GM12875 (cell line): ENCODE data around the gene RNF215.

Experiments
- H3K4me3 ChIP-seq: one replicate; pipeline ENCODE4 v1.5.1; 2011; ENCODE audit warnings: low read depth, low read length, control low read depth
- CTCF ChIP-seq: IDR thresholded peaks from 2 replicates; pipeline ENCODE4 v1.5.1; 2011; ENCODE audit warnings: low read depth, mild to moderate bottlenecking, control low read depth, inconsistent platforms, low read length, moderate library complexity, borderline replicate concordance; ENCODE audit not compliant: insufficient read depth

RNF215 gene

DNA sequence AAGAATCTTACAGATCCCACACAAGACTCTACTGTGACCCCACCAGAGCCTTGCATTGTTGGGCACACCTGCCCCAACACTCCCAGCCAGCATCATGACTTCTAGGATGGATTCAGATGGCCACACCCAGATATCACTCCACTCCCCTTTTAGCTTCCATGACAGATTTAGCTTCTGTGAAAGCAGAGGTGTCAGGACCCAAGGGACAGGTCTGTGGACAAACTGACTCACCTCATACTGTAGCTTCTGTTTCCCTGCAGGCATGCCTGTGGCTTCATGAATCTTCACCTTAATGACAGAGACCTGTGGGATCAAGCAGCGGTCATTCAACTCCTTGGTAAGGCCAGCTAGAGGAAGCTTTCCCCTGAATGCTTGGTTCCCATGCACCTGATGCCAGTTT is 52.0 kb downstream of the RNF215 start:
- no peak overlapping the region for H3K4me3 ChIP-seq
- TF ChIP-seq CTCF = no peak

- TF ChIP-seq CTCF = no peak
Measured at GRCh38 chr22:30334646-30335045, 52.6 kb downstream of the RNF215 start.

GRCh38 chr22:30333707-30334087 is 53.5 kb downstream of the RNF215 start:
- TF ChIP-seq CTCF = no peak
- no peak overlapping the region for H3K4me3 ChIP-seq

More at GRCh38 chr22:30334646-30335045, 52.6 kb downstream of the RNF215 start:
- no peak overlapping the region for H3K4me3 ChIP-seq

GRCh38 chr22:30332994-30333706 is 54.1 kb downstream of the RNF215 start:
- no peak for TF ChIP-seq CTCF
- no peak overlapping the region for H3K4me3 ChIP-seq

DNA sequence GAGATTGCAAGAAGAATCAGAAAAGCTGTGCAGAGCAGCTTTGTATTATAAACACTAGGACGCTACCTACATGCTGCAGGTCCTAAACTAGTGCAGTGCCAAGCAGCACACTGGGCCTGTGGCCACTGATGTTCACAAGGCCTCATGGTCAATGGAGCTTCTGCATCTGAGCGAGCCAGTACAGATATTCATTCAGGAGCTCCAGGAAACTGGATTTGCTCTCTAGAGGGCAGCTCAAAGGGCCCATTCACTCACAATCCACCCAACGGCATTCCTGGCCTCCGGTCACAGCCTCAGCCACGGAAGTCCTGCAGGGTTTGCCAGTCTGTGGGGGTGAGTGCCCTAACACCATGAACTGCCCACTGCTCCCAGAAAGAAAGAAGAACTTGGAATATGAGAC is 54.7 kb downstream of the RNF215 start:
- no peak for TF ChIP-seq CTCF
- H3K4me3 ChIP-seq = no peak overlapping the region
